Measurements from ENCODE around the gene RPTOR.

DNA sequence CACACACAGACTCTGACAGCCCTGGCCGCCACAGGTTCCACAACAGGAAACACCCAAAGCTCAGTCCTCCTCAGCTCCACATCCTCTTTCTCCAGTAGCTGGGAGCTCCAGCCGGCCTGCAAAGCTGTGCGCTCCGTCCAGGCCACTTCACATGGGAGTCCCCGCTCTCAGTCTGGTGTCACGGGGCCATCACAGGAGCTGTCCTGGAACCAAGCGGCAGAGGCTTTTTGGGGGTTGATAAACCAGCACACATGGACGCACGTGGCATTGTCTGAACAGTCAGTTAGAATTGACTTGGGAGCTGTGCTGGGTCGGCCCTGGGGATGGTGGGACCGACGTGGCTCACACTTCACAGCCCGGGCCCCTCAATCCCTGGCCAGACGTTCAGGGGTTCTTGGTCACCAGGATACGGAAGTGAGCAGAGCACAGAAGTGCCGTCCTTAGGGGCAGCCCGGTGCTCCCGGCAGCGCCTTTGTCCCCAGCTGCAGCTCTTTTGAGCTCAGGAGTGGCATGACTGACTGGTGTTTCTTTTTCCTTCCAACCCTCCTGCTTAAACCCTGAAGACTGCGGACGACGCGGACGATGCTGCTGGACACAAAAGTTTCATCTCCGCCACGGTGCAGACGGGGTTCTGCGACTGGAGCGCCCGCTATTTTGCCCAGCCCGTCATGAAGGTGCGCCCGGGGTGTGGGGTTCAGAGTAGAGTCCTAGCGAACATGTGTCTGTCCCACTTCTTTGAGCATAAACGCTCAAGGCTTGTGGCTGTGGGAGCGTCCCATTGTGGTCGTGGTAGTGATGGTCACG lies 380.4 kb downstream of the RPTOR start:
- TF ChIP-seq ZC3H10 (CRISPR knock-in tag; IDR thresholded peaks at IDR 0.05) (no peak), GLIS3 (CRISPR knock-in tag; IDR thresholded peaks at IDR 0.05) (no peak), PATZ1 (CRISPR knock-in tag; IDR thresholded peaks at IDR 0.05; ENCODE audit: borderline replicate concordance) (no peak), ESRRG (CRISPR knock-in tag; IDR thresholded peaks at IDR 0.05) (no peak), ZNF8 (CRISPR knock-in tag; IDR thresholded peaks at IDR 0.05) (no peak)

All from SK-N-SH treated with all-trans-retinoic acid at 6 μM for 48 hours (cell line).